Activated CD8-positive, alpha-beta memory T cell treated with anti-CD3 and anti-CD28 coated beads, Interleukin-2, amount 10 ng/mL, durations not matched to agents 7 days and 5 days (primary cell): ENCODE measurements around the gene SLC47A2. TPM values are rescaled to one million over a fixed set of nuclear protein-coding genes. Genes with fewer than 3 reads are reported as not detected.

Experiments used
- ATAC-seq: fragments of 150-1000 bp; cut with Tn5 transposase; one replicate; pipeline ENCODE4 v1.10.0; 2021; ENCODE audit warnings: moderate library complexity
- CTCF ChIA-PET: fragments of 350-600 bp; sonication (Branson Sonifier 250); formaldehyde crosslinking; loops from one replicate; lab custom pipeline; 2021; ENCODE audit warnings: antibody characterized with exemption; lab: Charles Lee
- DNase-seq: peaks from one replicate; pipeline ENCODE4 v3.0.0-alpha.2; 2020
- H3K27ac Mint-ChIP-seq: one replicate; pipeline ENCODE4 v1.8.0; 2021; ENCODE audit warnings: mild to moderate bottlenecking, mixed read lengths
- H3K27me3 Mint-ChIP-seq: one replicate; pipeline ENCODE4 v1.8.0; 2021; ENCODE audit warnings: mixed read lengths
- H3K36me3 Mint-ChIP-seq: one replicate; pipeline ENCODE4 v1.8.0; 2021; ENCODE audit warnings: mild to moderate bottlenecking, mixed read lengths
- H3K4me1 Mint-ChIP-seq: one replicate; pipeline ENCODE4 v1.8.0; 2021; ENCODE audit warnings: mixed read lengths
- H3K4me3 Mint-ChIP-seq: one replicate; pipeline ENCODE4 v1.8.0; 2021; ENCODE audit warnings: mild to moderate bottlenecking, moderate library complexity, mixed read lengths
- H3K9me3 Mint-ChIP-seq: one replicate; pipeline ENCODE4 v1.8.0; 2022; ENCODE audit warnings: low read depth, mixed read lengths
- total RNA-seq, 2 experiments: library from RNA; stranded (reverse); gene quantifications; one replicate each; pipeline ENCODE4 v1.2.3, GENCODE V29; 2021

Gene SLC47A2
- total RNA-seq, 2 experiments from 2014 or later = not detected

- DNase-seq = no peak
- Mint-ChIP-seq H3K9me3 (no peaks in the 10 kb centered on the region), H3K27me3 (no peaks in the 10 kb centered on the region), H3K4me1 (no peaks in the 10 kb centered on the region), H3K4me3 (no peak overlapping the region), H3K36me3 (peaks cover 27% of the 10 kb centered on the region), H3K27ac (no peak overlapping the region)
- ATAC-seq = no peak
- CTCF ChIA-PET = interaction anchor here (0.6 to 2.9 kb wide), 4 partner anchors 8 to 1629 kb away, joined by 3 to 15 read pairs (median 4); partner anchors contain the start of gene ALDH3A2
These were observed 60.0 kb downstream of the SLC47A2 start for GRCh38 chr17:19656336-19656735.

- CTCF ChIA-PET = interaction anchor here (2.9 kb wide), 1 partner anchor 9 kb away, joined by 15 read pairs; no protein-coding TSS in a partner anchor
- Mint-ChIP-seq H3K27me3 (no peaks in the 10 kb centered on the region), H3K4me3 (no peak overlapping the region), H3K4me1 (peaks cover 10% of the 10 kb centered on the region), H3K36me3 (peaks cover 27% of the 10 kb centered on the region), H3K27ac (no peak overlapping the region), H3K9me3 (no peaks in the 10 kb centered on the region)
- no peak for ATAC-seq
- DNase-seq = no peak
These were observed 61.5 kb downstream of the SLC47A2 start for GRCh38 chr17:19654896-19655295.

GRCh38 chr17:19654342-19654886, 62.0 kb downstream of the SLC47A2 start:
- no peak for ATAC-seq
- H3K27ac Mint-ChIP-seq = no peak overlapping the region
- no peak for DNase-seq

GRCh38 chr17:19652595-19652994, 63.8 kb downstream of the SLC47A2 start:
- no peaks in the 10 kb centered on the region for H3K27me3 Mint-ChIP-seq
- no peak overlapping the region for H3K4me3 Mint-ChIP-seq
- no peaks in the 10 kb centered on the region for H3K9me3 Mint-ChIP-seq
- ATAC-seq = no peak
- H3K36me3 Mint-ChIP-seq = peaks cover 27% of the 10 kb centered on the region
- CTCF ChIA-PET = interaction anchor here (0.7 to 1.3 kb wide), 3 partner anchors 11 to 137 kb away, joined by 3 to 4 read pairs (median 3); no protein-coding TSS in a partner anchor
- no peak overlapping the region for H3K27ac Mint-ChIP-seq
- no peak for DNase-seq
- peaks cover 23% of the 10 kb centered on the region for H3K4me1 Mint-ChIP-seq

More at GRCh38 chr17:19654342-19654886, 62.0 kb downstream of the SLC47A2 start:
- H3K27me3 Mint-ChIP-seq = no peaks in the 10 kb centered on the region
- H3K4me1 Mint-ChIP-seq = peaks cover 15% of the 10 kb centered on the region
- H3K36me3 Mint-ChIP-seq = peaks cover 27% of the 10 kb centered on the region
- CTCF ChIA-PET = interaction anchor here (2.9 kb wide), 1 partner anchor 8 kb away, joined by 15 read pairs; no protein-coding TSS in a partner anchor
- no peak overlapping the region for H3K4me3 Mint-ChIP-seq
- no peaks in the 10 kb centered on the region for H3K9me3 Mint-ChIP-seq

- peaks cover 27% of the 10 kb centered on the region for H3K36me3 Mint-ChIP-seq
- ATAC-seq (no peak), DNase-seq (no peak)
- no peak overlapping the region for H3K4me3 Mint-ChIP-seq
- no peaks in the 10 kb centered on the region for H3K27me3 Mint-ChIP-seq
- no peaks in the 10 kb centered on the region for H3K9me3 Mint-ChIP-seq
- H3K4me1 Mint-ChIP-seq = peaks cover 33% of the 10 kb centered on the region
- H3K27ac Mint-ChIP-seq = no peak overlapping the region
- CTCF ChIA-PET = interaction anchor here (0.8 kb wide), 1 partner anchor 93 kb away, joined by 3 read pairs; no protein-coding TSS in a partner anchor
These were observed 64.7 kb downstream of the SLC47A2 start for GRCh38 chr17:19651451-19652238.

GRCh38 chr17:19650826-19651225, 65.6 kb downstream of the SLC47A2 start:
- H3K9me3 Mint-ChIP-seq = no peaks in the 10 kb centered on the region
- no peak for DNase-seq
- peaks cover 37% of the 10 kb centered on the region for H3K4me1 Mint-ChIP-seq
- CTCF ChIA-PET = no interaction called here
- no peak overlapping the region for H3K27ac Mint-ChIP-seq
- H3K4me3 Mint-ChIP-seq = no peak overlapping the region
- peaks cover 23% of the 10 kb centered on the region for H3K36me3 Mint-ChIP-seq
- ATAC-seq = no peak
- H3K27me3 Mint-ChIP-seq = no peaks in the 10 kb centered on the region

- Mint-ChIP-seq H3K4me1 (peaks cover 41% of the 10 kb centered on the region), H3K4me3 (peak overlapping the region; percentile 90), H3K9me3 (no peaks in the 10 kb centered on the region), H3K27me3 (peaks cover 12% of the 10 kb centered on the region), H3K27ac (peak overlapping the region; percentile 60), H3K36me3 (peaks cover 16% of the 10 kb centered on the region)
- no peak for DNase-seq
- ATAC-seq = no peak
- CTCF ChIA-PET = interaction anchor here (1.1 to 3.7 kb wide), 7 partner anchors 10 to 645 kb away, joined by 3 to 25 read pairs (median 7); partner anchors contain the start of genes B9D1 and FAM83G
These were observed 67.2 kb downstream of the SLC47A2 start for GRCh38 chr17:19649274-19649541.

- CTCF ChIA-PET = interaction anchor here (1.0 to 5.1 kb wide), 14 partner anchors 8 to 645 kb away, joined by 3 to 25 read pairs (median 4); partner anchors contain the start of genes B9D1, FAM83G and ULK2
- H3K4me1 Mint-ChIP-seq = peaks cover 41% of the 10 kb centered on the region
- no peaks in the 10 kb centered on the region for H3K9me3 Mint-ChIP-seq
- peak within 1 kb of the TSS; percentile 95 for H3K27ac Mint-ChIP-seq
- H3K36me3 Mint-ChIP-seq = peaks cover 12% of the 10 kb centered on the region
- DNase-seq (peak; percentile 96), ATAC-seq (peak; percentile 97)
- H3K27me3 Mint-ChIP-seq = peaks cover 12% of the 10 kb centered on the region
- H3K4me3 Mint-ChIP-seq = peak within 1 kb of the TSS; percentile 90
These were observed 67.7 kb downstream of the SLC47A2 start, which contains the start of gene ALDH3A2 for GRCh38 chr17:19648475-19649273. ALDH3A2 (plus strand) TSS chr17:19648751; CDS start chr17:19648972, 221 bp downstream.

GRCh38 chr17:19647697-19648474, 68.5 kb downstream of the SLC47A2 start:
- CTCF ChIA-PET = interaction anchor here (0.7 to 5.1 kb wide), 19 partner anchors 8 to 1864 kb away, joined by 3 to 25 read pairs (median 4); partner anchors contain the start of genes B9D1 and ULK2
- Mint-ChIP-seq H3K9me3 (no peaks in the 10 kb centered on the region), H3K4me3 (peak overlapping the region; percentile 90), H3K36me3 (peaks cover 6% of the 10 kb centered on the region), H3K27me3 (peaks cover 17% of the 10 kb centered on the region), H3K27ac (peak overlapping the region; percentile 95), H3K4me1 (peaks cover 41% of the 10 kb centered on the region)
- ATAC-seq (peak; percentile 10), DNase-seq (no peak)

- Mint-ChIP-seq H3K36me3 (peaks cover under 1% of the 10 kb centered on the region), H3K27me3 (peaks cover 25% of the 10 kb centered on the region), H3K4me1 (peaks cover 48% of the 10 kb centered on the region), H3K27ac (peak overlapping the region; percentile 95), H3K4me3 (peak overlapping the region; percentile 90), H3K9me3 (no peaks in the 10 kb centered on the region)
- CTCF ChIA-PET = interaction anchor here (0.6 to 5.1 kb wide), 17 partner anchors 9 to 285 kb away, joined by 3 to 25 read pairs (median 5); partner anchors contain the start of gene B9D1
- DNase-seq (no peak), ATAC-seq (no peak)
These were observed 69.3 kb downstream of the SLC47A2 start for GRCh38 chr17:19646788-19647696.

- DNase-seq (peak; percentile 75), ATAC-seq (no peak)
- H3K9me3 Mint-ChIP-seq = no peaks in the 10 kb centered on the region
- H3K4me3 Mint-ChIP-seq = no peak overlapping the region
- CTCF ChIA-PET = interaction anchor here (0.6 to 5.1 kb wide), 10 partner anchors 10 to 283 kb away, joined by 3 to 24 read pairs (median 5); partner anchors contain the start of gene B9D1
- no peaks in the 10 kb centered on the region for H3K36me3 Mint-ChIP-seq
- peaks cover 48% of the 10 kb centered on the region for H3K4me1 Mint-ChIP-seq
- no peak overlapping the region for H3K27ac Mint-ChIP-seq
- H3K27me3 Mint-ChIP-seq = peaks cover 34% of the 10 kb centered on the region
These were observed 70.6 kb downstream of the SLC47A2 start for GRCh38 chr17:19645734-19646201.
